22Rv1 (cell line): Measurements from ENCODE around the gene OGG1.

ENCODE experiments used
- H3K27ac ChIP-seq: fragments of 450-650 bp; 2 replicates; pipeline ENCODE4 v1.5.1; 2017
- CTCF ChIP-seq: fragments of 450-650 bp; IDR thresholded peaks from 2 replicates; pipeline ENCODE4 v1.5.1; 2017; ENCODE audit warnings: mild to moderate bottlenecking
- ZFX ChIP-seq: fragments of 450-650 bp; IDR thresholded peaks from 2 replicates; pipeline ENCODE4 v1.6.1; 2017; ENCODE audit warnings: antibody characterized with exemption, borderline replicate concordance

The OGG1 gene

GRCh38 chr3:9732740-9733115 lies 17.0 kb upstream of the OGG1 start:
- no peak overlapping the region for H3K27ac ChIP-seq
- TF ChIP-seq ZFX (no peak), CTCF (no peak)

DNA sequence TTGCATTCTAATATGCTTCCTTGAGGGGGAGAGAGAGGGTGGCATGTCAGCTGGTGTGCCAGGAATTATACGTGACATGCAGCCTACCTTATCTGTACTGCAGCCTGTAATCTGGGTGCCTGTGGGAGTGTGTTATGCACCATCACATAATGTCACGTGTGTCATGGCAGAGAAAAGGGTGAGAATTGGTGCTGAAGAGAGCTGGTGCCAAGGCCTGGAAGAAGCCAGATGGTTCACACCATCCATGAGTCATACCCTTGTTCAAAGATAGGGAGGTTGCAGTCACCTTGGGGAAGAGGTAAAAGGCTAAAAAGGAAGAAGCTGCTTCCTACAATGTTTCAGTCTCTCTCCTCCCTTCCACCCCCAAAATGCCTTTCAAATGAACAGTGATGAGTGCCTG lies 12.9 kb upstream of the OGG1 start:
- TF ChIP-seq CTCF: no peak
- TF ChIP-seq ZFX: no peak
- H3K27ac ChIP-seq: no peak overlapping the region

GRCh38 chr3:9739181-9739580 lies 10.6 kb upstream of the OGG1 start:
- TF ChIP-seq ZFX (no peak), CTCF (no peak)
- H3K27ac ChIP-seq: no peak overlapping the region

- TF ChIP-seq CTCF: no peak
- H3K27ac ChIP-seq: no peak overlapping the region
Measured at GRCh38 chr3:9742560-9742959, 7.2 kb upstream of the OGG1 start.

DNA sequence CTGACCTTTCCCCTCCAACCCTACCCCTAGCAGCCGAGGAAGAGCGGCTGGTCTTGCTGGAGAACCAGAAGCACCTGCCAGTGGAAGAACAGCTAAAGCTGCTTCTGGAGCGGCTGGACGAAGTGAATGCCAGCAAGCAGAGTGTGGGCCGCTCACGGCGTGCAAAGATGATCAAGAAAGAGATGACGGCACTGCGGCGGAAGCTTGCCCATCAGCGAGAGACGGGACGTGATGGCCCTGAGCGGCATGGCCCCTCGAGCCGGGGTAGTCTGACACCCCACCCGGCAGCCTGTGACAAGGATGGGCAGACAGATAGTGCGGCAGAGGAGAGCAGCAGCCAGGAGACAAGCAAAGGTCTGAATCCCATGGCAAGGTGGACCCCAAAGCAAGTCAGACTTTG lies 6.2 kb upstream of the OGG1 start:
- no peak overlapping the region for H3K27ac ChIP-seq
- TF ChIP-seq ZFX (no peak), CTCF (no peak)

- no peak for TF ChIP-seq ZFX
- TF ChIP-seq CTCF: no peak
Measured at GRCh38 chr3:9744162-9744561, 5.6 kb upstream of the OGG1 start.

GRCh38 chr3:9745521-9745920 lies 4.2 kb upstream of the OGG1 start:
- no peak overlapping the region for H3K27ac ChIP-seq
- TF ChIP-seq CTCF (no peak), ZFX (no peak)

More at GRCh38 chr3:9744162-9744561, 5.6 kb upstream of the OGG1 start:
- no peak overlapping the region for H3K27ac ChIP-seq
